Stimulated activated CD4-positive, alpha-beta T cell treated with anti-CD3 and anti-CD28 coated beads, TNF-alpha, amount 100 ng/mL, for 4 hours (primary cell): ENCODE data around the gene GRIFIN.
"Not testable (repeated sequence)": the region's sequence is repeated elsewhere in the genome, so short reads cannot be mapped to it uniquely, and the experiment has no call there.

Experiments
- DNase-seq, 3 experiments: peaks; one replicate each; pipeline ENCODE4 v3.0.0-alpha.2; 2020; ENCODE audit warnings: low read depth in 3 of 3

GRIFIN gene

DNA sequence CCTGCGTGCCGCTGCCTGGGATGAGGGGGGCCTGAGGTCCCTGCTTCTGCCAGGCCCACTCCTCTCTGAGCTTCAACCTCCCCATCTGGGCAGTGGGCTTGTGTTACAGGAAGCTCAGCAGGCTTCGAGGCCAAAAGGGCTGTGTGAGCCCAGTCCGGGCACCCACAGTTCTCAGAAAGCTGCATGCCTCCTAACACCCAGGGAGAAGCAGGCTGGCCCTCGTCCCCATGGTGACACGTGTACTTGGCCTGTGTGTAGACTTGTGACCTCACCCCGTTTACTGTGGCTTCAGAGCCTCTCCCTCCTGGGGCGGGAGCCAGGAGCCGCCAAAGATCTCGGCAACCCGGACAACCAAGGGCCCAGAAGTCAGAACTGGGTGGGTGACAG lies 2.2 kb upstream of the GRIFIN start:
- no peak for DNase-seq

- DNase-seq, result peak; percentile 25 to 33 (median 31)
These were observed 1.5 kb upstream of the GRIFIN start for GRCh38 chr7:2477447-2478398.

GRCh38 chr7:2476776-2477446 lies 713 bp upstream of the GRIFIN start:
- no peak for DNase-seq

DNA sequence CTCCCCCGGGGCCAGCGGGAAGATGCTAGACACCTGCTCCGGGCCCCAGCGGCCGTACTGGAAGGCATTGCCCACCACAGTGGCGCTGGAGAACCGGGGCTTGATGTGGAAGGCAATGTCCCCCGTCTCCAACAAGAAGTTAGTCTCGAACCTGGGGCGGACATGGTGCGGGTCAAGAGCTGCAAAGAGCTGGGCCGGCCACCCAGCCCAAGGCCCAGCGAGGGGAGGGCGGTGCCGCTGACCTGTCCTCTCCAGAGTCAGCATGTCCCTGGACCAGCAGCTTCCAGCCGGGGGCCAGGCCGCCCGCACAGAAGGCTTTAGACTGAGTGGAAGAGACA lies 551 bp downstream of the GRIFIN start:
- no peak for DNase-seq

GRCh38 chr7:2474813-2475677 lies 1.2 kb downstream of the GRIFIN start:
- DNase-seq, result no peak

GRCh38 chr7:2474224-2474623 lies 2.0 kb downstream of the GRIFIN start:
- DNase-seq, result no peak

- DNase-seq, result no peak
These were observed 2.6 kb downstream of the GRIFIN start for GRCh38 chr7:2473496-2474180.

- no peak for DNase-seq
These were observed 3.5 kb downstream of the GRIFIN start for GRCh38 chr7:2472739-2473138.

DNA sequence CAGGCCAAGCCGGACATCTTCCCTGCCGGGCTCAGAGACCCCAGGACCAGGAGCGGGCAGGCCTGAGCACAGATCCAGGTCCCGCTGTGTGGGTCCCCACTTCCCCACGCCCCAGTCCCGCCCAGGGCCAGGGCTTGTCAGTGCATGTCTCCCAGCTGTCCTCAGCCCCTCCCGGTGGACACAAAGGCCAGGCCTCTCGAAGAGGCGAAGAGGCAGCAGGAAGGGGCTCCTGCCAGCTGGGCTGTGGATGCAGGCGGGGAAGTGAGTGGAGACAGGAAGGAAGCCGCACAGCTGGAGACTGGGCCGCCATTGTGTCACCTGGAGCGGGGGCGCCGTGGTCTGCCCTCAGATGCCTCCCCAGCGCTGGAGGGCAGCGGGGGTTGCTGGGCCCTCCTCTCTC lies 4.8 kb downstream of the GRIFIN start:
- DNase-seq, result no peak

DNA sequence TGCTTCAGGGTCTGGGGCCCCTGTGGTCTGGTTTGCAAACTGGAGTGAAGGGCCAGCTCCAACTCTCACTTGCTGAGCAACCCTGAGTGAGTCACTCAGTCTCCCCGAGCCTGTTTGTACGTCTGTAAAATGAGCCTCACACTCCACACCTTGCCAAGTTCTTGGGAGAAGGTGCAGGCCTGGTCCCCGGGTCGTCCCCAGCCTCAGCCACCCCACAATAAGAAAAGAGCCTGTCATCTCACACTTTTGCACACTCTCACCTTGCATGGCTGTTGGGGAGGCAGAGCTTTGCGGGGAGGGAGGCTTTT lies 5.2 kb downstream of the GRIFIN start:
- no peak for DNase-seq

DNA sequence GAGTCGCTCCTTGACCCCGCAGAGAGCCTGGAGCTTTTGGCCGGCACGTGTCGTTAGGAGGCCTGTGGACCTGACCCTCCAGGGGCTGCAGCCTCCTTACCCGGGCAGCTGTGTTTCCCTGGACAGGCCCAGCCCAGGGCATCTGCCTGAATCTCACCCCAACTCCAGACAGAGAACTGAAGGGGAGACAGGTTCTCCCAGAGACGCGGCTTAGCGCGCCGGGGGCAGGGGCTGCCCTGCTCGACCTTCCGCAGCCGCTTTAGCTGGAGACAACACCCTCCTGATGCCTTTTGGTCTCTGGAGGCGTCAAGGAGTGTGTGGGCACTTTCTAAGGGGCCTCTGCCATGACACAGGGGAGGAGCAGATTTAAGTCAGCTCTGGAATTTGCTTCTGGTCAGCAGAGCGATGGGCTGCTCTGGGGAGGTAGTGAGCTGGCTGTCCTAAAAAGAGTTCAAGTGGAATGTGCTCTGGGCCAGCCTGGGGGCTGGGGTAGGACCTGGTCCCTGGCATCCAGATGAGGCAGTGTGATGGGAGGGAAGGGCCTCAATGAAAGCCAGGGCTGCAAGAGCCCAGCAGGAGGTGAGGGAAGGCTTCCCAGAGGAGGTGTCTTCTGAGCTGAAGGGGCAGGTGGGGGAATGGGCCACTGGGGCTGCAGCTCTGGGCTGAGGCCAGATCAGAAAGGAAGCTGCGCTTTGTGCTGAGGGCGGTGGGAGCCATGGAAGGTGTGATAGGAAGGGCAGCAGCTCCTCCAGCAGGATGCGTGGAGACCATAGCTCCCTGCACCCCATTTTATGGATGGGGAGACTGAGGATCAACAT lies 5.8 kb downstream of the GRIFIN start:
- no peak for DNase-seq

- not testable (repeated sequence) for DNase-seq
These were observed 6.6 kb downstream of the GRIFIN start for GRCh38 chr7:2469460-2470203.

DNA sequence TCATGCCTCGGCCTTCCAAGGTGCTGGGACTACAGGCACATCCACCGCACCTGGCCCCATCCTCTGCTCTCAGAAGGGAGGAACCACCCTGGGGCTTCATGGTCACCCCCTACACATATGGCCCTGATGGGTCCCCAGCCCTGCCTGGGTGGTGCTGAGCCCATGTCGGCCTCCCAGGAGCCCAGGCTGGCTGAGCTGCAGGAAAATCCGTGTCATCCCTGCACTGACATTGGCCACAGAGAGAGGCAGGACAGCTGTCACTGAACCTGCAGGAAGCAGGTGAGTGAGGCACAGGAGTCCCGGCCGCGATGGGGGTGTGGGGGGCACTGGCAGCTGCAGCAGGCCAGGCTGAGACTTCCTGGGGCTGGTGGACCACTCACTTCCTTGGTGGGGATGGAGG lies 8.0 kb downstream of the GRIFIN start:
- no peak for DNase-seq

GRCh38 chr7:2466675-2467074 lies 9.5 kb downstream of the GRIFIN start:
- DNase-seq, result no peak

- DNase-seq, result no peak
These were observed 10.3 kb downstream of the GRIFIN start for GRCh38 chr7:2465928-2466327.

GRCh38 chr7:2462731-2463130 lies 13.5 kb downstream of the GRIFIN start:
- DNase-seq, result no peak

GRCh38 chr7:2461268-2462026 lies 14.8 kb downstream of the GRIFIN start:
- no peak for DNase-seq

DNA sequence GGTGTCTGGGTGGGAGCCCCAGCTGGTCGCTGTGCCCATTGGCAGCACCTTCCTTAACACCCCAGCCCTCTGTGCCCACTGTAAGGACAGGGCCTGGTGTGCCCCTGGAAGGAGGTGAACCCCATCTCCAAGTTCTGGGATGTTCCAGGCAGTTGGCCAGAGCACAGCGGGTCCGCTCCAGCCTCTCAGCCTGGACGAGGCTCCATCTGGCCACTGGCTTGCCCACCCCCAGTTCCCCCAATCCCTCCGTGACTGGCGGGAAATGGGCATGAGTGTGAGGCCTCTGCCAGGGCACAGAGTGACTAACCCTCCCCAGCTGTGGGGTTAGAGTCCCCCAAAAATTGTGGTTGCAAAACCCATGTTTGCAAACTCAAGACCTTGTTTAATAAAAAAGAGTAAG lies 15.6 kb downstream of the GRIFIN start:
- no peak for DNase-seq

GRCh38 chr7:2460188-2460587 lies 16.0 kb downstream of the GRIFIN start:
- no peak for DNase-seq

GRCh38 chr7:2459674-2460073 lies 16.5 kb downstream of the GRIFIN start:
- DNase-seq, result no peak
